Stimulated activated CD4-positive, alpha-beta T cell treated with anti-CD3 and anti-CD28 coated beads, Interleukin-2, amount 100 ng/mL, for 24 hours (primary cell): Measurements from ENCODE around the gene PCSK5.
"Not testable (repeated sequence)": the region's sequence is repeated elsewhere in the genome, so short reads cannot be mapped to it uniquely, and the experiment has no call there.

Experiments
- DNase-seq, 2 donors: peaks; one replicate each; pipeline ENCODE4 v3.0.0-alpha.2; 2020

PCSK5 gene

GRCh38 chr9:76324030-76324429 is 433.6 kb downstream of the PCSK5 start:
- not testable (repeated sequence) for DNase-seq

DNA sequence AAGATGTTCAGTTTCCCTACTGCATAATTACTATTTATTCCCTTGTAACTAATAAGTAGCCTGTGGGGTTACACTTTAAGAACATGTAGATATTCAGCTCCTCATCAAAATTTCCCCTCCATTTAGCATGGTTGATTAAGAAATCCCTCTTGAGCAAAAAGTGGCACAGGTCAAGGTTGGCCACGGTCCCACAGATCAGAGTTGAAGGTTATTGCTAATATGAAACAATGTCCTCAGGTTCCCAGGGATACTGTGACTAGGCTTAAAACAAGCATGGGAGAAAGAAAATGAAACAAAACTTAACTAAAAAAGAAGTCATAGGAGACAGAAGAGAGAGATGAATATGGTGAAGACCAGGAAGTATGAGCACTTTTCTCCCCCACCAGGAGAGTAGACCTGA is 439.6 kb downstream of the PCSK5 start:
- no peak for DNase-seq

DNA sequence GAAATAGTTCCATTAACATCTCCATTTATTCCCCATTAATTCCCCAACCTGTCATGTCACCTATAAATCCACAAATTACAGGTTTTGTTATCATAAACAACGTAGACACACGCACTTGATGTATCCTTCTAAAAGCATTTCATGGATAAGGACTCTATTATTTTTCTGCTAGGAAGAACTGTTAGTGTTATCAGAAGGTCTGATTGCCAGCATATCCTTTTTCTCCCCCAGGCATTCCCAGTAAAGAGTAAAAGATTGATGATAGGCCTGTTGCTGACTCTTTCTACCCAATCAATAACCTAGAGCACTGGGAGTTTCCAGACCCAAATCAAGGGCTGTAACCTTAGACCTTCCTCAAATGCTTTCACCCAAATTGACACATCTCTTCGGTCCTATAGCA is 442.9 kb downstream of the PCSK5 start:
- no peak for DNase-seq

- no peak for DNase-seq
These were observed 443.5 kb downstream of the PCSK5 start for GRCh38 chr9:76333964-76334363.

- no peak for DNase-seq
These were observed 445.6 kb downstream of the PCSK5 start for GRCh38 chr9:76336027-76336426.

GRCh38 chr9:76338418-76338817 is 447.9 kb downstream of the PCSK5 start:
- no peak for DNase-seq

DNA sequence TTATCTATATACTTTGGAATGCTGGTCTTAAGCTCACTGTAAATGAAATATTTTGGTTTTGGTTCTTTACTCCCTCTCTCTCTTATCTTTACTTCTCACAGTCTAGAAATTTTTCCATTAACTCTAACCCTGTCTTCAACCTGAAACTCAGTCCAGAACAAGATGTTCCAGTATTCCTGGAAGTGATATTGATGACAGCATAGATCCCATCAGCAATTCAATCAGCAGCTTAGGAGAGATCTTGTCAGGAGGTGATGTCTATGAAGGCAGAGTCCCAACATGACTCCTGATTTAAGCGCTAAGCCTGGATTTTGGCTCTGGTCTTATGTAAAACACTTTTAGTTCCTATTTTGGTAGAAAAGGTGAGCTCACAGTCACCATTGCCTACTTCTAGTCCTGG is 451.1 kb downstream of the PCSK5 start:
- no peak for DNase-seq

DNA sequence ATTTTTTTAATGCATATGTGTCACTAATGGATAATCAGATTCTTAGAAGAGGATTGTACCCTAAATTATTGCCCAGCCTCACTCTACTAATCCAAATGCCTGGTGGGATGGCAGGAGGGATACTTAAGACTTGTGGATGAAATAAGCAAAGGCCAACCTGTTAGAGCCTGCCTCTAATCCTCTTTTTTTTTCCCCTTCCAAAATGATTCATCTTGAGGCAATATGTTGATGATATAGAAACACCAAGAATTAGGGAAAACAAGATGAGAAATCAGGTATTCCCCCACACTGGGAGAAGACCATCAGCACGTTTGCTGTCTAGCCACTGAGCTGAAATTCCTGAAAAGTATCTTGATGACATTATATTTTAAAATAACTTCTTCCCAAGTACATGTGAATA is 451.7 kb downstream of the PCSK5 start:
- DNase-seq = no peak

GRCh38 chr9:76342858-76343257 is 452.4 kb downstream of the PCSK5 start:
- DNase-seq = no peak

DNA sequence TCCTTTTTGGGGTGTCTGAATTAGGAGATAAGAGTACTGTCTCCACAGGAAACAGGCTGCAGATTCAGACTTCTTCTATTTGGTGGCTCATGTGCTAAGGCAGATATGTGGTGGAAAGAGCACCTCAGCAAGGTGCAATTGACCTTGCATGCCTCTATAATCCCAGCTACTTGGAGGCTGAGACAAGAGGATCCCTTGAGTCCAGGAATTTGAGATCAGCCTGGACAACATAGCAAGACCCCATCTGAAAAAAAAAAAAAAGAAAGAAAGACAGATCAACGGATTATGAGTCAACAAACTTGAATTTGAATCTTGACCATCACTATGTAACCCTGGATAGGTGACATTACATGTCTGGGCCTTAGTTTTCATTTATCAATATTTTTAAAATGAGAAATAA is 459.4 kb downstream of the PCSK5 start:
- no peak for DNase-seq

DNA sequence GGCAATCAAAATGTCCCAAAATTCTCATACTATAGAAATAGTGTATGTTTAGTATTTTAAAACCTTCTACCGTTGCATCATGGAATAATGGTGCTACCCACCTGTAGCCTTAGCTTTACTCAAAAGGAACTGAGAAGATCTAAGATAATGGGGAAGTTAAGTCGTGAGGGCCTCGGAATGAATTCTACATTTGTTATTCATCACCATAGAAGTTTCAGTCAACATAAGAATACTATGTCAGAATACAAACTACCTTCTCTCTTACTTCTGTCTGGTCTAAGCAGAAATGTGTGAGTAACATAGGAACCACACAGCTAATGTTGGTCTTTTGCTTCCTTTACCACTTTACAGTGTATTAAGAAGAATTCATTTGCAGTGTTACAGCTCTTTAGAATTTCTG is 460.5 kb downstream of the PCSK5 start:
- no peak for DNase-seq

DNA sequence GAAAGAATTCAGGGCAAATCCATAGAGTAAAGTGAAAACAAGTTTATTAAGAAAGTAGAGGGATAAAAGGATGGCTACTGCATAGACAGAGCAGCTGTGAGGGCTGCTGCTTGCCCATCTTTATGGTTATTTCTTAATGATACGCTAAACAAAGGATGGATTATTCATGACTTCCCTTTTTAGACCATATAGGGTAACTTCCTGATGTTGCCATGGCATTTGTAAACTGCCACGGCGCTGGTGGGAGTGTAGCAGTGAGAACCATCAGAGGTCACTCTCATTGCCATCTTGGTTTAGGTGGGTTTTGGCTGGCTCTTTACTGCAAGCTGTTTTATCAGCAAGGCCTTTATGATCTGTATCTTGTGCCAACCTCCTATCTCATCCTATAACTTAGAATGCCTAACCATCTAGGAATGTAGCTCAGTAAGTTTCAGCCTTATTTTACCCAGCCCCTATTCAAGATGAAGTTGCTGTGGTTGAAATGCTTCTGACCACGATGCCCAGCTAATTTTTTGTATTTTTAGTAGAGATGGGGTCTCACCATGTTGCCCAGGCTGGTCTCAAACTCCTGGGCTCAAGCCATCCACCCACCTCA is 461.6 kb downstream of the PCSK5 start:
- DNase-seq = no peak

GRCh38 chr9:76353280-76353679 is 462.8 kb downstream of the PCSK5 start:
- no peak for DNase-seq

DNA sequence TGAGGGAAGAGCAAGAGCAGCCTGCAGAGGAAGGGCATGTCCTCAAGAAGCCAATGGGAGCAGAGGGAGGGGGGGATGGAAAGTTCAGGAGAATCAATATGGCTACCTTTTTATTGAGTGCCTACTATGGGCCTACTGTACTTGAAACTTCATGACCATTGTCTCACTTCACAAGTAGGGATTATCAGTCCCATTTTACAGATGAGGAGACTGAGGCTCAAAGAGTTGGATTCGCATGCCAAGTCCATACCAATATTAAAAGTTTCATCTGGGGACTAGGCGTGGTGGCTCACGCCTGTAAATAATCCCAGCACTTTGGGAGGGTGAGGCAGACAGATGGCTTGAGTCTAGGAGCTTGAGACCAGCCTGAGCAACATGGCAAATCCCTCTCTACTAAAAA is 463.7 kb downstream of the PCSK5 start:
- DNase-seq = no peak

GRCh38 chr9:76355886-76356285 is 465.4 kb downstream of the PCSK5 start:
- no peak for DNase-seq

- DNase-seq = no peak
These were observed 467.1 kb downstream of the PCSK5 start for GRCh38 chr9:76357555-76357954.

GRCh38 chr9:76358628-76359280 is 468.3 kb downstream of the PCSK5 start:
- no peak for DNase-seq

GRCh38 chr9:76359365-76359764 is 468.9 kb downstream of the PCSK5 start:
- DNase-seq = no peak

- DNase-seq = no peak
These were observed 469.3 kb downstream of the PCSK5 start for GRCh38 chr9:76359766-76360165.

DNA sequence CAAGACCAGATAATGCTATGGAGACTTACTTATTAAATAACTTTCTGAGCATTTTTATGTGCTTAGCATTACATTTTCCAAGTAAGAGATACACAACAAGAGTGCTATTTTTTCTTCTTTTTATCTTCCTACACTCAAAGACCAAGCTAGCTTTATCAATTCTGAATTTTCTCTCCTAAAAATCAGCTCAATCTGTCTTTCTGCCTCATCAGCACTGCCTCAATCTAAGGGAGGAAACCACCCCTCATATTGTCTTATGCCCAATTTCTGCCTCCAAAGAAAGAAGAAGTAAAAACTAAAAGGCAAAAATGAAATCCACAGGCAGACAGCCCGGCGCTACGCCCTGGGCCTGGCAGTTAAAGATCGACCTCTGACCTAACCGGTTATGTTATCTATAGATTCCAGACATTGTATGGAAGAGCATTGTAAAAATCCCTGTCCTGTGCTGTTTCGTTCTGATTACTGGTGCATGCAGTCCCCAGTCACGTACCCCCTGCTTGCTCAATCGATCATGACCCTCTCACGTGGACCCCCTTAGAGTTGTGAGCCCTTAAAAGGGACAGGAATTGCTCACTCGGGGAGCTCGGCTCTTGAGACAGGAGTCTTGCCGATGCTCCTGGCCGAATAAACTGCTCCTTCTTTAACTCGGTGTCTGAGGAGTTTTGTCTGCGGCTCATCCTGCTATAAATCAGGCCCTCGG is 472.0 kb downstream of the PCSK5 start:
- not testable (repeated sequence) for DNase-seq

- no peak for DNase-seq
These were observed 472.5 kb downstream of the PCSK5 start for GRCh38 chr9:76363032-76363395.

DNA sequence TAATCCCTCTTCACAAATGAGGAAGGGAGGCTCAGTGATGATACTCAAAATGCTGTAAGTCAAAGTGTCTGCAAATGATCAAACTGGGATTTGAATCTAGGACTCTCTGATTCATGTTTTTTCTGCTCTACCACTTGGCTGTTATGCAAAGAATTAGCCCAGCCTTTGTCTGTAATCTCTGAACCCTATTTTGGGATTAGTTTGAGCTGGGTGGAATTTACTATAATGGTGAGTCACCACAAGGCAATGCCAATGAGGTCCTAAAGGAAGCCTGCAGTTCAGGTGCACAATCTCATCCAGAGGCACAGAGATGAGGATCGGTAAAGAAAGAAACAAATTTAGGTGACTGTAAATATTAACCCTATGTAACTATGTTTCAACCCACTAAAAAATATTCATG is 474.6 kb downstream of the PCSK5 start:
- no peak for DNase-seq

DNA sequence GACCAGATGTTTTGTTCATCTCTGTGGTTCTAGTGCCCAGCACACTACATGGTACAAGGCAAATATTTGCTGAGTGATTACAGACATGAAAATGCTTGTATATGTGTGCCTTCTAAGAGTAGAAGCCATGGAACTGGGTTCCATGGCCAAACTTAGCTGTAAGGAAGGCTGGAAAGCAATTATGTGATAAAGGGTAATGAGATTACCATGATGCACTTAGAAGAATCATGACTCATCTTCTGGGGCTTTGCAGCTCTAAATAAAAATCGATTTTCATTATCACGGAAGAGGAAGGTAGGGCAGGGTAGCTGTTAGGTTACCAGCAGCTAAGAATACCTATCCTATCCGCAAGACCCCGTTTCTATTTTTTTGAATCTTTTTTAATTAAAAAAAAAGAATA is 475.8 kb downstream of the PCSK5 start:
- DNase-seq = no peak

DNA sequence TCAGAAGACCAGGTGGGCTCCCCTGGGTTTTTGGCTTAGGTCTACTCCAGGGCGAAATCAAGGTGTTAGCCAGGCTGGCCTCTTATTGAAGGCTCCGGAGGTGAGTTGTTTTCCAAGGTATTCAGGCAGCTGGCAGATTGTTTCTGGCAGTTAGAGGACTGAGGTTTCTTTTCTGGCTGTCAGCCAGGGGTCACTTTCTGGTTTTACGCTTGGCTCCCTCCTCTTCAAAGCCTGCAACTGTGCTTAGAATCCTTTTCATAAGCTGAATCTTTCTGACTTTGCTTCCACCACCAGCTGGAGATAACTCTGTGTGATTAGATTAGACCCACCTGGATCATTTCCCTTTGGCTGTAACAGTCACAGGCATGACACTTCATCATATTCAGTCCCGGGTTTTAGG is 479.1 kb downstream of the PCSK5 start:
- no peak for DNase-seq
